ENCODE data around the gene MAGI2. TPM values are rescaled to one million over a fixed set of nuclear protein-coding genes. Genes with fewer than 3 reads are reported as not detected.

Gene MAGI2
- total and polyA plus RNA-seq, 2 donors (not counting 3 experiments of a cell fraction or from before 2014, with no cell fraction given), result 0.28 to 6.0 TPM

DNA sequence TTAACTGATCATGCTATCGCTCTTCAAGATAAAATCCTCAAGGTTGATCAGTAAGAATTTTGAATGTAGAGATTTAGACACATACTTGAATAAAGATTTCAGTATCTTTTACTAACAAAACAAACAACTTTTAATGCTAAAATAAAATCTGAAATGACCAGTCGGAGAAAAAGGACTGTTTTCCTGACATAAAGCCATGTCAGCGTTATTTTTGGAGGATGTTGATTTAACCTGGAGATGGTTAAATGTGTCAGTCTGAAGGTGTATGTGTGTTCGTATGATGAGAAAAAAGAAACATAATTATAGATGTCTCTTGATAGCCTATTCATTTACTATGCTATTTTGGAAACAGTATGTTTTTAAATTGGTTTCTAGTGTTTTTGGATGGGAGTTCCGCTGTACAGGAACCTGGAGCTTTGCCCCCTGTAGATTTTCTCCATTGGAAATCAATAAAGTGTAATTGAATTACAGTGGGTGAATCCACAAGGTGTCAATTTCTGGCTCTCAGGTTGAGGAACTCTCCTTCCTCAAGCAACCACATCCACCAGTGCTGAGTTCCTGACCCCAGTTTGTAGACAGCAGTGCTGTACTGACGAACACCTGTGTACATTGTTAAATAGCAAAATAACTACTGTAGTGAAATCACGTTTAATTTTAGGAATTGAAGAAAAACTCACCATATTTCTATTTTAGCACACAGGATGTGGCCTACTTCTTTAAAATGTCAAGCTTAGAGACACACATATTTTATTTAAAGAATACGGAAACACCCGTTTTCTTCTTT lies 670.1 kb downstream of the MAGI2 start:
- H3K9ac ChIP-seq (replicated peaks; ENCODE audit: extremely low read depth, insufficient read depth, low read length), result no peak overlapping the region
- dilution Hi-C loops (cut with MboI; ENCODE audit: extremely low pct_ligation_motif_present, low sequenced_read_pairs), result no loop called here
- intact Hi-C loops (cut with micrococcal nuclease), result no loop called here
- no peak for TF ChIP-seq POLR2A (IDR thresholded peaks at IDR 0.05; ENCODE audit: low read depth, low read length)
- TF ChIP-seq, protein P1, sequence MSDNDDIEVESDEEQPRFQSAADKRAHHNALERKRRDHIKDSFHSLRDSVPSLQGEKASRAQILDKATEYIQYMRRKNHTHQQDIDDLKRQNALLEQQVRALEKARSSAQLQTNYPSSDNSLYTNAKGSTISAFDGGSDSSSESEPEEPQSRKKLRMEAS (IDR thresholded peaks at IDR 0.05; ENCODE audit: insufficient read depth, insufficient read length), result no peak
- TF ChIP-seq, protein P2, sequence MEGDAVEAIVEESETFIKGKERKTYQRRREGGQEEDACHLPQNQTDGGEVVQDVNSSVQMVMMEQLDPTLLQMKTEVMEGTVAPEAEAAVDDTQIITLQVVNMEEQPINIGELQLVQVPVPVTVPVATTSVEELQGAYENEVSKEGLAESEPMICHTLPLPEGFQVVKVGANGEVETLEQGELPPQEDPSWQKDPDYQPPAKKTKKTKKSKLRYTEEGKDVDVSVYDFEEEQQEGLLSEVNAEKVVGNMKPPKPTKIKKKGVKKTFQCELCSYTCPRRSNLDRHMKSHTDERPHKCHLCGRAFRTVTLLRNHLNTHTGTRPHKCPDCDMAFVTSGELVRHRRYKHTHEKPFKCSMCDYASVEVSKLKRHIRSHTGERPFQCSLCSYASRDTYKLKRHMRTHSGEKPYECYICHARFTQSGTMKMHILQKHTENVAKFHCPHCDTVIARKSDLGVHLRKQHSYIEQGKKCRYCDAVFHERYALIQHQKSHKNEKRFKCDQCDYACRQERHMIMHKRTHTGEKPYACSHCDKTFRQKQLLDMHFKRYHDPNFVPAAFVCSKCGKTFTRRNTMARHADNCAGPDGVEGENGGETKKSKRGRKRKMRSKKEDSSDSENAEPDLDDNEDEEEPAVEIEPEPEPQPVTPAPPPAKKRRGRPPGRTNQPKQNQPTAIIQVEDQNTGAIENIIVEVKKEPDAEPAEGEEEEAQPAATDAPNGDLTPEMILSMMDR (IDR thresholded peaks at IDR 0.05; ENCODE audit: extremely low read depth in 1 of 2, insufficient read depth in 1 of 2, low read depth in 1 of 2, low read length in 2 of 2), result no peak
- TF ChIP-seq MYC (IDR thresholded peaks at IDR 0.05; ENCODE audit: low read depth, low read length), result no peak
- TF ChIP-seq JUN (IDR thresholded peaks at IDR 0.05; ENCODE audit: borderline replicate concordance, insufficient read depth, insufficient read length, low read depth), result no peak
- no peak for TF ChIP-seq POLR2AphosphoS5 (IDR thresholded peaks at IDR 0.05; ENCODE audit: insufficient read depth, low read depth, low read length)
- no peak for TF ChIP-seq FOS (IDR thresholded peaks at IDR 0.05; ENCODE audit: borderline replicate concordance, insufficient read depth, low read length)
- no peak for TF ChIP-seq GATA2 (IDR thresholded peaks at IDR 0.05; ENCODE audit: insufficient read depth, insufficient read length, low read depth, low read length)
- TF ChIP-seq EZH2 (IDR thresholded peaks at IDR 0.05; ENCODE audit: borderline replicate concordance, low read depth, low read length, severe bottlenecking), result no peak
- H3K9me1 ChIP-seq (replicated peaks; ENCODE audit: control insufficient read depth, extremely low read depth, insufficient read depth, low read length), result no peaks in the 10 kb centered on the region
- BruUV-seq (replicated peaks), result no TSS peak
- DNase-seq (ENCODE audit: low read depth, low spot score), result no peak
- no peak overlapping the region for H3K27ac ChIP-seq (ENCODE audit: insufficient read depth, low read depth, low read length)
- H3K4me2 ChIP-seq (ENCODE audit: insufficient read depth, low read length), result no peak overlapping the region
- no peak overlapping the region for H2AFZ ChIP-seq (ENCODE audit: low read depth, low read length)
- ChIA-PET CTCF (no interaction called here), POLR2A (no interaction called here)
- no peaks in the 10 kb centered on the region for H3K4me1 ChIP-seq (ENCODE audit: control insufficient read depth, extremely low read depth, insufficient read depth, low read length)
- no peak overlapping the region for H3K4me3 ChIP-seq (replicated peaks in 1 of 3; ENCODE audit: insufficient read depth in 1 of 3, low read depth in 1 of 3, low read length in 3 of 3)
- H3K36me3 ChIP-seq (ENCODE audit: control insufficient read depth in 2 of 2, extremely low read depth in 1 of 2, insufficient read depth in 2 of 2, low read length in 2 of 2), result no peaks in the 10 kb centered on the region
- FAIRE-seq, result no peak
- no peaks in the 10 kb centered on the region for H4K20me1 ChIP-seq (replicated peaks; ENCODE audit: control insufficient read depth, extremely low read depth, insufficient read depth, low read length)
- H3K79me2 ChIP-seq (ENCODE audit: control insufficient read depth, insufficient read depth, low read length), result no peaks in the 10 kb centered on the region
- no peaks in the 10 kb centered on the region for H3K27me3 ChIP-seq (ENCODE audit: control insufficient read depth in 2 of 2, insufficient read depth in 2 of 2, low read length in 2 of 2)
- no peaks in the 10 kb centered on the region for H3K9me3 ChIP-seq (replicated peaks; ENCODE audit: control insufficient read depth, insufficient read depth, low read length)
